ENCODE data around the gene ZNF248.

Gene ZNF248

GRCh38 chr10:37872955-37873354 lies 15.5 kb upstream of the ZNF248 start:
- no peaks in the 10 kb centered on the region for H3K27me3 ChIP-seq (replicated peaks)
- H3K27ac ChIP-seq: no peak overlapping the region
- no peaks in the 10 kb centered on the region for H3K36me3 ChIP-seq (replicated peaks)
- DNase-seq: no peak
- in situ Hi-C loops (cut with HindIII; ENCODE audit: low pct_ligation_motif_present, low sequenced_read_pairs): no loop called here
- no peak overlapping the region for H3K4me3 ChIP-seq (ENCODE audit: low read depth, low read length)
- no peak for TF ChIP-seq CTCF (IDR thresholded peaks at IDR 0.05; ENCODE audit: low read depth, low read length, missing control alignments)

GRCh38 chr10:37872283-37872682 lies 14.9 kb upstream of the ZNF248 start:
- no peak overlapping the region for H3K27ac ChIP-seq
- no peaks in the 10 kb centered on the region for H3K27me3 ChIP-seq (replicated peaks)
- H3K36me3 ChIP-seq (replicated peaks): no peaks in the 10 kb centered on the region
- no peak for DNase-seq
- in situ Hi-C loops (cut with HindIII; ENCODE audit: low pct_ligation_motif_present, low sequenced_read_pairs): no loop called here
- H3K4me3 ChIP-seq (ENCODE audit: low read depth, low read length): no peak overlapping the region
- no peak for TF ChIP-seq CTCF (IDR thresholded peaks at IDR 0.05; ENCODE audit: low read depth, low read length, missing control alignments)

DNA sequence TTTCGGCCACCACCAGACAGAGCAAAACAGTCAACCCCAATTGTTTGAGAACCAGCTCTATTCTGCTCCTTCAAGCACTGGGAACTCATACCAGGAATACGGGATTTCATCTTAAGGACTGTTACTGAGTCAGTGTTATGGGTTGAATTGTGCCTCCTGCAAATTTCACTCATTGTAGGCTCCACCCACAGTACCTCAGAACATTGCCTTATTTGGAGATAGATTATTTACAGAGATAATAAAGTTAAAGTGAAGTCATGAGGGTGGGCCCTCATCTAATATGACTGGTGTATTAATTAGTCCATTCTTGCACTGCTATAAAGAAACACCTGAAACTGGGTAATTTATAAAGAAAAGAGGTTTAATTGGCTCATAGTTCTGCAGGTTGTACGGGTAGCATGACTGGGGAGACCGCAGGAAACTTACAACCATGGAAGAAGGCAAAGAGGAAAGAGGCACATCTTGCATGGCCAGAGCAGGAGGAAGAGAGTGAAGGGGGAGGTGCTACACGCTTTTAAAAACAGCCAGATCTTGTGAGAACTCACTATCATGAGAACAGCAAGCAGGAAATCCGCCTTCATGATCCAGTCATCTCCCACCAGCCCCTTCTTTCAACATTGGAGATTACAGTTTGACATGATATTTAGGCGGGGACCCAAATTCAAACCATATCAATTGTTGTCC lies 14.3 kb upstream of the ZNF248 start:
- Histone ChIP-seq H3K27me3 (replicated peaks) (no peaks in the 10 kb centered on the region), H3K4me3 (ENCODE audit: low read depth, low read length) (no peak overlapping the region), H3K36me3 (replicated peaks) (no peaks in the 10 kb centered on the region), H3K27ac (no peak overlapping the region)
- DNase-seq: no peak
- no peak for TF ChIP-seq CTCF (IDR thresholded peaks at IDR 0.05; ENCODE audit: low read depth, low read length, missing control alignments)
- in situ Hi-C loops (cut with HindIII; ENCODE audit: low pct_ligation_motif_present, low sequenced_read_pairs): no loop called here

DNA sequence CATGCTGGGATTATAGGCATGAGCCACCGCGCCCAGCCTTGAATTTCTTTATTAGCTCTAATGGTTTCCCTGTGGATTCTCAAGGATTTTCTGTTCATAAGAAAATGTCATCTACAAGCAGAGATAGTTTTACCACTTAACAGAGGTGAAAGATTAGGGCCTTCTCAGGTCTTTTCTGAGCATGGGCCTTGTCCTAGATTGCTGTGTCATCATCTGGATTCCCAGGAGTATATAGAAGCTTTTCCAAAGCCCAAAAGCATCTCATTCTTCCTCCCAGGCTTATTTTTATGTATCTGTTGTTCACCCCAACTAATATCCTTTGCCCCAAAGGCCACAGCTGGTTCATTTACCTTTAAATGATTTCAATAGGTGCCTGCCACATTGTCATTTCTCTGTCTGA lies 13.7 kb upstream of the ZNF248 start:
- Histone ChIP-seq H3K27me3 (replicated peaks) (no peaks in the 10 kb centered on the region), H3K4me3 (ENCODE audit: low read depth, low read length) (no peak overlapping the region), H3K36me3 (replicated peaks) (no peaks in the 10 kb centered on the region), H3K27ac (no peak overlapping the region)
- in situ Hi-C loops (cut with HindIII; ENCODE audit: low pct_ligation_motif_present, low sequenced_read_pairs): no loop called here
- DNase-seq: no peak
- TF ChIP-seq CTCF (IDR thresholded peaks at IDR 0.05; ENCODE audit: low read depth, low read length, missing control alignments): no peak

DNA sequence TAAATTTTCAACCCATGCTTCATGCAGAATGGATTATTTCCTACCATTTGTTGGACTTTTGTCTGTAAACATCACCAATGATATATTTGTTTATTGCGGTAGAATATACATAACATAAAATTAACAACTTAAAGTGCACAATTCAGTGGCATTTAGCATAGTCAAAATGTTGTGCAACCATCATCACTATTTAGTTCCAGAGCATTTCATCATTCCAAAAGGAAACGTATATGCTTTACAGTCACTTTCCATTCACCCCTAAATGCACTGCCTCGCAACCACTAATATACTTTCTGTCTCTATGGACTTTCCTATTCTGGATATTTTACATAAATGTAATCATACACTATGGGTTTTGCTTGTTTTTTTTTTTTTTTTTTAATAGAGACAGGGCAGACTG lies 11.4 kb upstream of the ZNF248 start:
- no peak for DNase-seq
- TF ChIP-seq CTCF (IDR thresholded peaks at IDR 0.05; ENCODE audit: low read depth, low read length, missing control alignments): no peak
- no peaks in the 10 kb centered on the region for H3K27me3 ChIP-seq (replicated peaks)

More for the DNA sequence above, 11.4 kb upstream of the ZNF248 start:
- Histone ChIP-seq H3K27ac (no peak overlapping the region), H3K4me3 (ENCODE audit: low read depth, low read length) (no peak overlapping the region), H3K36me3 (replicated peaks) (no peaks in the 10 kb centered on the region)
- in situ Hi-C loops (cut with HindIII; ENCODE audit: low pct_ligation_motif_present, low sequenced_read_pairs): no loop called here
